Erythroblast (primary cell): ENCODE measurements around the gene CD44.

ENCODE experiments used
- DNase-seq, 2 experiments: peaks; one replicate each; lab custom pipeline; 2025; lab: John Stamatoyannopoulos, UW
- GATA1 ChIP-seq: IDR thresholded peaks from 2 replicates; pipeline ENCODE4 v1.6.1; 2011; ENCODE audit warnings: low read depth, mild to moderate bottlenecking, control low read depth, low read length, moderate library complexity
- POLR2A ChIP-seq: IDR thresholded peaks from 2 replicates; pipeline ENCODE4 v1.6.1; 2011; ENCODE audit warnings: mild to moderate bottlenecking, low read length

The CD44 gene

DNA sequence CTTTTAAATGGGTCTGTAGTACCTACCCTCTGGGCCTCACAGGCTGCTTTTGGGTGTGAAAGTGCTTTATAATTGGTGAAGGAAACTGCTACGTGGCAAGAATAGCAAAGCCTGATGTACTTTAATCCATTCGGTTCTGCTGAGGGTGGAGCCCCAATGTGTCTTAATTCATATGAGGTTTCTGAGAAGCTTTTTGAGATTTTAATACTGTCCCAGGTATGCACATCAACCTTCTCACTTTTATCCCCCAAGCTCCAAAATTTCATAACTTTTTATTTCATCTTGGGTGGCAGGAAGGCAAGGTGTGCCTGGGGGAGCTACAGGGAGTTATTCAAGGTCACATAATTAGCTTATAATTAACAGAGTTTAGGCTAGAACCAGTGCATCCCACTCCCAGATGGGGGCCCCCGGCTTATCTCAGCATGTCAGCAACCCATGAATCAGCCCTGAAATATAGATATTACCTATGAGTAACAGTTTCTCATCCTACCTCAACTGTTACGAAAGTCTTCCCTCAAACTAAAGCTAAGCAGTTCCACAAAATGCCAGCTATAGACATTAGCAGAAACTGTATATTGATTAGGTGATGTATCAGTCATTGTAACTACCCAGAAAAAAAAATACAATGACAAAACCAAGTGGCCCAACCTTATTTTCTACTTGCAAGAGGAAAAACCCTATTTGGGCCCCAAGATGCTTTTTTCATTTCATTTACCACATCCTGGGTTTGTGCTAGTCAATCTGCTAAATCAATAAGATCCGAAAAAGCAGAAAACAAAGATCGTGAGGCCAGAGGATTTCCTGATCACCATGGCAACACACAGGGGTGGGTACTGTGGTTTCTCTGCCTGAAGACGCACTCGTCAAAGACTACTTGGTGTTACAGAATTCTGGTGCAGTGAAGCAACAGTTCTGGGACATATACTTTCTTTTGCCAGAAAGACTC is 26.7 kb downstream of the CD44 start:
- TF ChIP-seq POLR2A, result no peak
- TF ChIP-seq GATA1, result no peak
- peak; percentile 83 to 88 for DNase-seq

GRCh38 chr11:35166369-35167360 is 27.7 kb downstream of the CD44 start:
- DNase-seq, result peak in 1 of 2 experiments; percentile 44
- TF ChIP-seq POLR2A (no peak), GATA1 (no peak)

DNA sequence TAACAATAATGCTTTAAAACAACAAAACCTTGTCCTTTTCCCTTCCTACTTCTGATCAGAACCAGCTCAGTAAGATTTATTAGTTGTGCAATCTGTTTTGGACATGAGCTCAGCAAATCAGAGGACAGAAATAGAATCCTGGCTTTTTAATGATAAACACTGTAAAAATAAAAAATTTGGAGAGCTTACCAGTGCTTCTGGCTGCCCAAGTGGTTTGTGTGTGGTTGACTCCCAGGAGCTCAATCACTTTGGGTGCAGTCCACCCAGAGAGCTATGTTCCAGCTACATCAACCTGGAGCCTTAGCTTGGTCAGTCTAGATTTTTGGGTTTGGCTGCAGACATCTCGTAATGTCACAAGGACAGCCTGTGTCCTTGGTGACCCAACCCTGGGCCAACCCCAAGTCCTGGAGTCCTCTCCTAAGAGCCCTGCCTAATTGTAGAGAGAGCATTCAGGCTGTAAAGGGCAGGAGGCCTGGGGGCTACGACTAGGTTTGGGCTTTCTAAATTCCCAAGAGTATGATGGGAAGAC is 28.5 kb downstream of the CD44 start:
- TF ChIP-seq GATA1, result no peak
- no peak for TF ChIP-seq POLR2A
- peak in 1 of 2 experiments; percentile 44 for DNase-seq

DNA sequence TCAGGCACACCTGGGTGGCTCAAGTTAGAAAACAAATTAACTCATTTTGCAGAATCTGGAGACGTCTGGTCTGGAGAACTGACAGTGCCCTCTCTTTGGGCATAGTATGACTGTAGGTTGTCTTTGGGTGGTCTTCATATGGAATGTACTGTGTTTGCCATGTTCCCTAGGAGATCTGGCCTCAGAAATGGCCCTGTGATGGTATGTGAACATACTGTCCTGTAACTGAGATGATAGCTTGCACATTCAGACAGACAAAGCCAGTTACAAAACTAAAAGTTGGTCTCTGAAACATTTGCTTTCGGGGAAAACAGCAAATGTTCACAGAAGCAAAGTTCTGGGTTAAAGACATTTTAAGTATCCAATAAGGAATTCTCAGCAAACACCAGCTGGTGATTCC is 29.7 kb downstream of the CD44 start:
- TF ChIP-seq GATA1, result no peak
- no peak for TF ChIP-seq POLR2A
- no peak for DNase-seq

DNA sequence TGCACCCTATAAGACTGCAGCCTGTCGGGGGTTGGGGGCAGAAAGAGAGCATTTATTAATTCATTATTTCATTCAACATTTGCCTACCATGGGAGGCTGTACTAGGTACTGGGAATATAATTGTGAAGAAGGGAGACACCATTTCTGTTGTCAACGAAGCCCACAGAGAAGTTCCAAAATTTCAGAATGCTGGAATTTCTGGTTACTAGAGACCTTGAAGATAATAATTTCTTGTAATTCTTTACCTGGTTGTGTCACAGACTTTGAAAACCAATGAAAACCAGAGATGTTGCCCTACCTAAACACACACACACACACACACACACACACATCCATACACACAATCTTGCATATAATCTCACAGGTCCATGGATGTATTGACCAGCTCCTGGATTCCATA is 30.1 kb downstream of the CD44 start:
- no peak for DNase-seq
- TF ChIP-seq GATA1 (no peak), POLR2A (no peak)

DNA sequence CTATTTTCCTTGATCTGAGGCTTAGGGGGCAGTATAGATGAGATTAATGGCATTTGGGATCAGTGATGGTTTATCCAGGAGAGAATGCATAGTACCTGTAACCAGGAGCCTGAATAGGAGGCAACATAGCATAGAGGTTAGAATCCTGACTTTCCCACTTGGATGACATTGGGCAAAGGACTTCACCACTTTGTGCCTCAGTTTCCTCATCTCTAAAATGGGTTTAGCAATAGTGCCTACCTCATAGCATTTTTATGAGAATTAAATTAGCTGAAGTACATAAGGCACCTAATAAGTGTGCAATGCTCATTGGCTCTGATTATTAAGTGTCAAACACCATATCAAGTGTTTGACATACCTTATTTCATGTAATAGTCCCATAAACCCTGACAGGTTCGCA is 30.8 kb downstream of the CD44 start:
- TF ChIP-seq GATA1 (no peak), POLR2A (no peak)

DNA sequence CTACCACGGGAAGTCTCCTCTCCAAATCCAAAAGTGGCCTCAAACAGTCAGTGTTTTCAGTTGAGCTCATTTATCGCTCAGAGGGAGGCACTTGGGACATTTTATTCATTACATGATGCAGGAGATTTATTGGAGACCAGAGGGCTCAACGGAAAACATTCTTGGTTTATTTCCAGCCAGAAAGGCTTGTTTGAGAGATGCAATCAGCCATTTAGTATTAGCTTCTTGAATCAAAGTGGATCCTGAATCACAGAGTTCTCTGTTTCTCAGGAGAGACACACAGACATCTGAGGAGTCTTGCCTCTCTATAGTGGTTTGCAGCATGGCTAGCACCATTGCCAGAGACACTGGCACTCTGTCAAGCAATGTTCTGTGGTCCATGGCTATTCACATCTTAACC is 31.5 kb downstream of the CD44 start:
- TF ChIP-seq GATA1, result no peak
- TF ChIP-seq POLR2A, result no peak
- no peak for DNase-seq

More for the DNA sequence above, 30.8 kb downstream of the CD44 start:
- no peak for DNase-seq

- no peak for DNase-seq
- no peak for TF ChIP-seq GATA1
- TF ChIP-seq POLR2A, result no peak
Observed at GRCh38 chr11:35171226-35171625, 32.3 kb downstream of the CD44 start.

DNA sequence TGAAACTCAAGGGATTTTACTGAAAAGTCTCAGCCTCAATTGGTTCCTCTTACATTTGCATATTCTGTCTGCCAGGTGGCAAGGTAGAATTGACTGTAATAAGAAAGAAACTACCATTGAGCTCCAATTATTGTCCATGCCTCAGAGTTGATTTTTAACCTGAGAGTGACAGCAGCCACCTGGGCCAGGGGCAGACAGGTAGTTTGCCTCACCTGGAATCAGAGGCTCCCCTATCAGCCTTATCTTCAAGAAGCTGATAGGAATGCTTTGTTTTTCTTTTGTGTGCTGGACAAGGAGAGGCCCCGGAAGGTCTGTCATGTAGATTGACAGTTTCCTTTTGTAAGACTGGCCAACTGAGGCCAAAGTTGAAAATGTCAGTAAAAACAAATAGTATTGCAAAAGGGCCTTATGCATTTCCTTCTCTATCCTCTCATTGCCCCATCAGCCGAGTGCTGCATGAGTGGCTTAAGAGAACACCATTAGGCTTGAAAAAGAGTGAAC is 34.1 kb downstream of the CD44 start:
- TF ChIP-seq GATA1 (no peak), POLR2A (no peak)
- no peak for DNase-seq

- TF ChIP-seq GATA1 (no peak), POLR2A (no peak)
- no peak for DNase-seq
Observed at GRCh38 chr11:35173616-35174566, 34.9 kb downstream of the CD44 start.

DNA sequence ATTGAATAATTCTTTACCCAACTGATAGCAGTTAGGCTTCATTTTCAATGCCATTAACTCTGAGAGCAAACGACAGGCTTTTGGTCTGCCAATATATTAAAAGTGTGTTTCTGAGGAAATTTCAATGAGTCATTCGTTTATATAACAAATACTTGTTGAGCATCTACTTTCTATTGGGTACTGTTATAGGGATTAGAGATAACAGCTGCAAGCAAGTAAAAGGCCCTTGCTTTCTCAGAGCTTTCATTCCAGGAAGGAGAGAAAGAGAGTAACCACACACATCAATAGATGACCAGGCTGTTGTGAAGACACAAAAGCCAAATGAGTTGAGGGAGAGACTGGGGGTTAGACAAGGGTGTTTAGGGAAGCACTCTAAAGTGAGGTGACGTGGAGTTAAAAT is 35.7 kb downstream of the CD44 start:
- no peak for DNase-seq

GRCh38 chr11:35177370-35177769 is 38.4 kb downstream of the CD44 start:
- TF ChIP-seq GATA1 (no peak), POLR2A (no peak)
- no peak for DNase-seq

More for the DNA sequence above, 35.7 kb downstream of the CD44 start:
- no peak for TF ChIP-seq GATA1
- TF ChIP-seq POLR2A, result no peak
